ENCODE results near the gene IARS1. TPM values are rescaled to one million over a fixed set of nuclear protein-coding genes. Genes with fewer than 3 reads are reported as not detected.

The IARS1 gene
- total and polyA plus RNA-seq, 7 experiments from 2014 or later: 48.5 to 145 (median 66.7) TPM

DNA sequence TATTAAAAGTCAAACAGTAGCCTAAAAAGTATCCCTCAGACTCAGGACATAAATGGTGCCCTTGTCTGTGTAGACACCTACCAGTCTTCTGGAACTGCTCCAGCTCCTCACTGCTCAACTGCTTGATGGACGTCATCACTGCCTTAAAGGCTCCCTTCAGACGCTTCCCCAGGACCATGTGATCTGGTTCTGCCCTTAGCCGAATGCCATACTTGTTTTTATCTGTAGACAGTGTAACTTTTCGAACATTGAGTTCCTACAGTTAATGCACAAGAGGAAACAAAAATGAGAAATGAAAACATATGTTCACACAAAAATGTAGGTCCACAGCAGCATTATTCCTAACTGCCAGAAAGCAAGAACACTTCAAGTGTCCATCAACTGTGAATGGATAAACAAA lies 46.2 kb downstream of the IARS1 start:
- H3K36me3 Mint-ChIP-seq: peaks cover 26 to 84% (median 57%) of the 10 kb centered on the region in 5 donors
- H3K4me1 Mint-ChIP-seq: peaks cover 0 to 5% (median 0%) of the 10 kb centered on the region in 7 donors
- Histone ChIP-seq H3K4me1 (ENCODE audit: control insufficient read depth in 2 of 2, insufficient read depth in 2 of 2, low read length in 2 of 2) (no peaks in the 10 kb centered on the region), H3K4me3 (ENCODE audit: low read length) (no peak overlapping the region), H3K36me3 (ENCODE audit: control insufficient read depth in 2 of 3, insufficient read depth in 3 of 3, low read length in 3 of 3) (peaks cover 44 to 97% (median 59%) of the 10 kb centered on the region in 3 experiments), H3K9me3 (ENCODE audit: control insufficient read depth in 2 of 3, low read length in 3 of 3) (no peaks in the 10 kb centered on the region), H3K27ac (ENCODE audit: low read depth, low read length) (no peak overlapping the region), H3K27me3 (ENCODE audit: control insufficient read depth in 2 of 2, insufficient read depth in 2 of 2, low read length in 2 of 2) (no peaks in the 10 kb centered on the region)
- POLR2A ChIA-PET: no interaction called here
- CTCF ChIA-PET: no interaction called here
- no peak overlapping the region for H3K4me3 Mint-ChIP-seq
- intact Hi-C loops (cut with micrococcal nuclease): no loop called here
- H3K27ac Mint-ChIP-seq: no peak overlapping the region
- ATAC-seq (no peak), DNase-seq (no peak)
- no peaks in the 10 kb centered on the region for H3K9me3 Mint-ChIP-seq
- no peaks in the 10 kb centered on the region for H3K27me3 Mint-ChIP-seq

- Histone ChIP-seq H3K36me3 (ENCODE audit: control insufficient read depth in 2 of 3, insufficient read depth in 3 of 3, low read length in 3 of 3) (peaks cover 43 to 98% (median 58%) of the 10 kb centered on the region in 3 experiments), H3K4me3 (ENCODE audit: low read length) (no peak overlapping the region), H3K27ac (ENCODE audit: low read depth, low read length) (no peak overlapping the region), H3K9me3 (ENCODE audit: control insufficient read depth in 2 of 3, low read length in 3 of 3) (no peaks in the 10 kb centered on the region), H3K27me3 (ENCODE audit: control insufficient read depth in 2 of 2, insufficient read depth in 2 of 2, low read length in 2 of 2) (no peaks in the 10 kb centered on the region), H3K4me1 (ENCODE audit: control insufficient read depth in 2 of 2, insufficient read depth in 2 of 2, low read length in 2 of 2) (no peaks in the 10 kb centered on the region)
- intact Hi-C loops (cut with micrococcal nuclease): no loop called here
- ATAC-seq: no peak
- DNase-seq: no peak
- POLR2A ChIA-PET: no interaction called here
- H3K9me3 Mint-ChIP-seq: no peaks in the 10 kb centered on the region
- H3K27ac Mint-ChIP-seq: peak overlapping the region in 1 of 9 donors; percentile 64
- no peak overlapping the region for H3K4me3 Mint-ChIP-seq
- H3K4me1 Mint-ChIP-seq: peaks cover 0 to 5% (median 0%) of the 10 kb centered on the region in 7 donors
- CTCF ChIA-PET: no interaction called here
- H3K36me3 Mint-ChIP-seq: peaks cover 32 to 85% (median 71%) of the 10 kb centered on the region in 5 donors
- no peaks in the 10 kb centered on the region for H3K27me3 Mint-ChIP-seq
Measured at GRCh38 chr9:92245005-92245797, 48.3 kb downstream of the IARS1 start.

Small RNA genes lying within 50 kb of the gene (microRNA-seq; reads per million reads assigned to microRNA genes)
- gene MIR3651 (ENCODE audit: borderline microRNAs expressed): 6.2 reads per million, percentile 7 among the genes with 10 or more reads in this experiment

Other genes with a start within 250 kb of the IARS1 start
- 10 to 100 TPM; 45.6 to 64.0 (median 51.0) TPM for gene SPTLC1, start 178.3 kb downstream of the IARS1 start, total RNA-seq
- 10 to 100 TPM; 46.8 to 50.6 TPM for gene SPTLC1, start 178.3 kb downstream of the IARS1 start, polyA plus RNA-seq
- 100 to 1,000 TPM in 2 of 5 experiments, 10 to 100 TPM in 3; 42.8 to 115 (median 67.2) TPM for gene NOL8, start 31.7 kb upstream of the IARS1 start, total RNA-seq
- gene NOL8, start 31.7 kb upstream of the IARS1 start, polyA plus RNA-seq: 10 to 100 TPM; 25.4 to 35.8 TPM
- 10 to 100 TPM in 1 of 5 experiments, 1 to 10 TPM in 4; 2.5 to 24.3 (median 4.1) TPM for gene CENPP, start 32.3 kb upstream of the IARS1 start, total RNA-seq
- 1 to 10 TPM; 1.2 to 3.5 TPM for gene CENPP, start 32.3 kb upstream of the IARS1 start, polyA plus RNA-seq
- gene OGN, start 110.9 kb upstream of the IARS1 start, total RNA-seq: under 1 TPM in 2 of 5 experiments, not detected in 3; 0.22 to 0.27 TPM
- gene OGN, start 110.9 kb upstream of the IARS1 start, polyA plus RNA-seq: under 1 TPM; 0.10 to 0.18 TPM
- gene OMD, start 130.8 kb upstream of the IARS1 start, total RNA-seq: not detected
- gene OMD, start 130.8 kb upstream of the IARS1 start, polyA plus RNA-seq: not detected
- not detected for gene ASPN, start 188.8 kb upstream of the IARS1 start, total RNA-seq
- gene ASPN, start 188.8 kb upstream of the IARS1 start, polyA plus RNA-seq: not detected
- gene ECM2, start 242.3 kb upstream of the IARS1 start, total RNA-seq: not detected
- gene ECM2, start 242.3 kb upstream of the IARS1 start, polyA plus RNA-seq: not detected